ENCODE data around the gene UBE2M. TPM values are rescaled to one million over a fixed set of nuclear protein-coding genes. Genes with fewer than 3 reads are reported as not detected.
A peak's percentile ranks its signal among the peaks of the same experiment; 100 is the strongest.

The UBE2M gene
- total RNA-seq, 4 donors from 2014 or later, result 19.4 to 26.2 (median 23.3) TPM

DNA sequence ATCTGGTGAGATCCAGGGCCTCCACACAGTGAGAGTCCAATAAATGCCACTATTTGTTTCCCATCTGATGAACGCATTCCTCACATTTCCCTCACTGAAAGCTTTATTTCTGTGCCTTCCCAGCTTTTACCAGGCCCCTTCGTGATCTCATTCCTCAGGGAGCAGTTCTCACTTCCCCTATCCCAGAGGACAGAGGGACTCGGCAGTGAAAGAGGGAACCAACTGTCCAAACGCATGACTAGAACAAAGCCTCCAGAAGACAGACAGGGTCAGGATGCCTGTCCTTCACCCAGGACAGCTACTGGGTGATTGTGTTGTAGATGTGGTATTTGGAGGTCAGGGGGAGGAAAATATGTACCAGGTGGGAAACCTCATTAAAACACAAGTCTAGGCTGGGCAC lies 36.8 kb downstream of the UBE2M start:
- TF ChIP-seq, protein P1, sequence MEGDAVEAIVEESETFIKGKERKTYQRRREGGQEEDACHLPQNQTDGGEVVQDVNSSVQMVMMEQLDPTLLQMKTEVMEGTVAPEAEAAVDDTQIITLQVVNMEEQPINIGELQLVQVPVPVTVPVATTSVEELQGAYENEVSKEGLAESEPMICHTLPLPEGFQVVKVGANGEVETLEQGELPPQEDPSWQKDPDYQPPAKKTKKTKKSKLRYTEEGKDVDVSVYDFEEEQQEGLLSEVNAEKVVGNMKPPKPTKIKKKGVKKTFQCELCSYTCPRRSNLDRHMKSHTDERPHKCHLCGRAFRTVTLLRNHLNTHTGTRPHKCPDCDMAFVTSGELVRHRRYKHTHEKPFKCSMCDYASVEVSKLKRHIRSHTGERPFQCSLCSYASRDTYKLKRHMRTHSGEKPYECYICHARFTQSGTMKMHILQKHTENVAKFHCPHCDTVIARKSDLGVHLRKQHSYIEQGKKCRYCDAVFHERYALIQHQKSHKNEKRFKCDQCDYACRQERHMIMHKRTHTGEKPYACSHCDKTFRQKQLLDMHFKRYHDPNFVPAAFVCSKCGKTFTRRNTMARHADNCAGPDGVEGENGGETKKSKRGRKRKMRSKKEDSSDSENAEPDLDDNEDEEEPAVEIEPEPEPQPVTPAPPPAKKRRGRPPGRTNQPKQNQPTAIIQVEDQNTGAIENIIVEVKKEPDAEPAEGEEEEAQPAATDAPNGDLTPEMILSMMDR (IDR thresholded peaks at IDR 0.05), result no peak
- DNase-seq (ENCODE audit: low spot score), result no peak
- no peak for ATAC-seq (ENCODE audit: low FRiP score)

DNA sequence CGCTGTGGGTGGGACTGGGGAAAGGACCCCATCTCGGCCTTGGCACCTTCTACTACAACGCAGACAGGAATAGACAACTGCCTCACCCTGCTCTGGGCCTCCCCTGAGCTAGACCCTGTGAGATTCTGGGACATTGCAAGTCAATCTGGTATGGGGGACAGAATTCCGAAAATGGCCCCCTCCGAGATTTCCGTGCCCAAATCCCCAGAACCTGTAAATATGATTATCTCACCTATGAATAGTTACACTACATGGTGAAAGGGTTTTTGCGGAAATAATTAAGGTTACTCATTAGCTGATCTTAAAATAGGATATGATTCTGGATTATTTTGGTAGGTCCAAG lies 38.2 kb downstream of the UBE2M start:
- ATAC-seq (ENCODE audit: low FRiP score), result no peak
- TF ChIP-seq, protein P1 (IDR thresholded peaks at IDR 0.05), result no peak
- no peak for DNase-seq (ENCODE audit: low spot score)

DNA sequence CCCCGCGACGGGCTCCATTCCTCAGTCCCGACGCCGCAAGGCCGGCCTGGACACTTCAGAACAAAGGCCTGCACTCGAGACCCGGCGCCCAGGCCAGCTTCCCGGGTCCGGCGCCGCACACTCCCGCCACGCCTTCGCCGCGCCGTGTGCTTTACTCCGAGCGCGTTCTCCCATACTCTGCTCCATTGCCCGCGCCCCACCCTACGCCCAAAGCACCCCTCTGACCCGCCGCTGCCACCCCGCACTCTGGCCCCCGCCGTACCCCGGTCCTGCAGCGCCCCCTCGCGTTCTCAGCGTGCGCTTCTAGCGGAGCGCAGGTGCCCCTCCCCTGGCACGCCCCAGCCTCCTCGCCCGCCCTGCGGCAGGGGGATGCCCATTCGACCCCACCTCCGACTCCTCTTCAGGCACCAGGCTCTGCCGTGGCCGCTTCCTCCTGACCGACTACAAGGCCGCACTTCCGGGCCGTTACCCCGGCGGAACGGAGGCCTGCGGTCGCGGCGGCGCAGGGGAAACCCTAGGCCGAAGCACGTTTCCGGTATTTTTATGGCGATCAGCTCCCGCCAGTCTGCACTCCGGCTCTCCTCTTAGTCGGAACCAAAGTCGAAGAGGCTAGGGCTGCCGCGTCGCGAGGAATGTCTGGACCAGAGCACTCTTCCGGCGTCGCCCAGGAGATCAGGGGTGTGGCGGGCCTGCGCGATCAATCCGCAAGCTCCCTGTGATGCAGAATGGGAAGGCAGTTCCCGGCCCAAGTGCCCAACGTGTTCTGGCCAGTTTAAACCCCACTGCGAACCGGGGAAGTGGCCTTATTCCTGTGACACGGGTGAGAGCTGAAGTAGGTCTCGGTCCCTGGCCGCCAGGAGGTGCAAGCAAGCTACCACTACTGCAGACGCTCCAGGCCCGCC lies 38.8 kb downstream of the UBE2M start, which contains the start of gene ZBTB45:
TSS of gene ZBTB45 (minus strand) at position 456 of the 902 bp plus-strand sequence. CDS start 2,137 bp downstream, outside the sequence.
- DNase-seq (ENCODE audit: low spot score) (peak; percentile 72), ATAC-seq (ENCODE audit: low FRiP score) (peak; percentile 92)
- TF ChIP-seq, protein P1 (IDR thresholded peaks at IDR 0.05), result peak in 2 of 3 donors; percentile 18 to 70

DNA sequence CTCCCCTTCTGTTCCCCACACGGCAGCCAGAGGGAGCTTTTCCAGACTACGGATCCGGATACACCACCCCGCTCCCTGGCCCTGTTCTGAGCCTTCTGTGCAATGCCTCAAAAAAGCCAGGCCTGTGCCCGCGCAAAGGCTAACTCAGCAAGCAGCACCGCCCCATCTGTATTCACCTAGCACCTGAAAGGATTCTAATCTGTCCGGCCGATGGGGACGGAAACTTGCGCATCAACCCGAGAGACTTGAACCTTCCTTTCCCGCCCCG lies 39.4 kb downstream of the UBE2M start:
- ATAC-seq (ENCODE audit: low FRiP score) (peak; percentile 46), DNase-seq (ENCODE audit: low spot score) (peak; percentile 25)
- TF ChIP-seq, protein P1 (IDR thresholded peaks at IDR 0.05), result peak in 1 of 3 donors; percentile 47

DNA sequence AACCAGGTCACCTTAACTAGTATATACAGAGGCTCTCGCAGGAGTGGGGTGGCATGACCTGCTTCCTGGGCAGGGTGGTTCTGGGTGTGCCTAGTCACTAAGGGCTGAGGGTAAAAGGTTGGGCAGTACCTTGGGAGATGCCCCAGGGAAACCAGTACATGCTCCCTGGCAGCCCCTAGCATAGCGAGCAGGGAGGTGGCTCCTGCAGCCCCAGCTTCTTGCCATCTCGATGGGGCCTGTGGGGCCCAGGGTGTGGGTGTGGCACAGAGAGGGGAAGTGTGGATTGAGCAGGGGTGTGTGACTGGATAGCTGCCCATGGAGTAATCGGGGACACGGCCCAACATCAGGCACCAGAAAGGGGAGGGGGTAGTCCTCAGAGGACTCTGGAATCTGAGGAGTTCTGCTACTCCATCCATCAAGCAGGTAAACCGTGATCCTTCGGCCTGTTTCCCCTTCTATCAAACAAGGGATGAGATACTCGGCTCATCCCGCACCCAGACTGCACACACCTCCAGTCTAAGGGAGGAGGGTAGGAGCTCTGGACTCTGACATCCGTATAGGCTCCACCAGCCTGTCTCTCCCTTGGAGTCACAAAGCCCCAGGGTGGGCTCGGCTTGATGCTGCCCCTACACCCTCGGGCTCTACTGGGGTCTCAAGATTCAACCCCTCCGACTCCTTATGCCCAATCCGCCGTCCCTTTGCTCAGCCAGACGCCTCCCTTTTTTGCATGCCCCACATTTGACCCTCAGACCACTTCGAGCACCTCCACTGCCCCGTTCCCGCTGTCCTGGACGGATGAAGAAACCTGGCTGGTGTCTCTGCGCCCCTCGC lies 39.9 kb downstream of the UBE2M start:
- DNase-seq (ENCODE audit: low spot score) (no peak), ATAC-seq (ENCODE audit: low FRiP score) (no peak)
- TF ChIP-seq, protein P1 (IDR thresholded peaks at IDR 0.05), result no peak

DNA sequence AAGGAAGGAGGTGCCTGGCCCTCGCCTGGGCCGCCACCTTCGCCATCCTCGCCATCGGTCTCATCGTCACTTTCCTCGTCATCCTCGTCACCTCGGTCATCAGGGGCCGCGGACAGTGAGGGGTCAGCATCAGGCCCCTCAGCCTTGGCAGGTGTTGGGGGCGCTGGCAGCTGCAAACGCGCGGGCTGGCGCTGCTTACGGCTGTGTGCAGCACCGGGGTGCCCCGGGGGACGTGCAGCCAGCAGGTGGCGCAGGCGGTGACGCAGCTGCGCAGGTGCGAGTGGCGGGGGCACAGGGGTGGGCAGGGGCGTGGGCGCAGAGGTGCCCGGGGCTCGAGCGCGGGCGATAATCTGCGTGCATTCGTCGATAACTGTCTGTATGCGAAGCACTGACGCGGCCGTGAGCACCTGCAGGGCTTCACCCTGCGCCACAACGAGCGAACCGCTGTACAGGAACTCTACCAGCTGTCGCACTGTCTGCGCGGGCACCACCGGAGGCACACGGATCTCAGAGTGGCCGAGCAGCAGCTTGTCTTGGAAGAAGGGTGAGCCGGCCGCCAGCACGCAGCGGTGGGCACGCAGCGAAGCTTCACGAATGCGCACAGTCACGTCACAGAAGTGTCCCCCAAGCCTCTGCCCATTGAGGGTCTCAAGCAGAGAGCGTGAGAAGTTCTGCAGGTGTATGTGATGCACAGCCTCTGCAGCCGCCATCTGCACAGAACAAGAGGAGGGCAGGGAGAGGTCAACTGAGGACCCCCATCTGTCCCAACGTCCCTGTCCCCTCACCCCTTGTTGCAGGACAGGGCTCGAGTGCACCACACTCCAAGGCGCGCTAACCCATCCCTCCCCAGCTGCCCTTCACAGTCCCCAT lies 41.2 kb downstream of the UBE2M start:
- DNase-seq (ENCODE audit: low spot score) (no peak), ATAC-seq (ENCODE audit: low FRiP score) (no peak)
- TF ChIP-seq, protein P1 (IDR thresholded peaks at IDR 0.05), result no peak
